ENCODE data around the gene MAPK8IP1.

Gene MAPK8IP1

GRCh38 chr11:45909594-45910475 is 24.4 kb downstream of the MAPK8IP1 start:
- ATAC-seq = no peak

- no peak for ATAC-seq
Observed at GRCh38 chr11:45910623-45911022, 25.2 kb downstream of the MAPK8IP1 start.

DNA sequence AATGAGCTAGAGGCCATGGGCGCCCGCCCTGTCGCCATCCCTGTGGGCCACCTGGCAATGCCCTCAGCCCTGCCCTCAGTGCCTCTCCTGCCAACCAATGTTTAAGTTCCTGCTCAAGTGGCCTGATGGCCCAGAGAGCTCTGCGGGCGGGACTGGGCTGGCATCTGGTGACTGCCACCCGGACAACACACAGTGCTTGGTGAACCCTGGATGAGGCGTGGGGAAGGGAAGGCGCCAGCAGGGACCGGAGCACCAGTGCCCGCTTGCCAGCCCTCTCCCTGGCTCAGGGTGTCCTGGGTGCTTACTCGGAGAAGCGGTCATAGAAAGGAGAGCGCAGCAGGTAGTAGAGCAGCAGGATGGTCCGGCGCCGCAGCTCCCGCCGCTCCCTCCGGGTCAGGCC is 28.1 kb downstream of the MAPK8IP1 start:
- ATAC-seq = no peak

GRCh38 chr11:45913942-45914635 is 28.6 kb downstream of the MAPK8IP1 start:
- no peak for ATAC-seq

- ATAC-seq = no peak
Observed at GRCh38 chr11:45915446-45915845, 30.0 kb downstream of the MAPK8IP1 start.

GRCh38 chr11:45917286-45917622 is 31.8 kb downstream of the MAPK8IP1 start:
- ATAC-seq = no peak

DNA sequence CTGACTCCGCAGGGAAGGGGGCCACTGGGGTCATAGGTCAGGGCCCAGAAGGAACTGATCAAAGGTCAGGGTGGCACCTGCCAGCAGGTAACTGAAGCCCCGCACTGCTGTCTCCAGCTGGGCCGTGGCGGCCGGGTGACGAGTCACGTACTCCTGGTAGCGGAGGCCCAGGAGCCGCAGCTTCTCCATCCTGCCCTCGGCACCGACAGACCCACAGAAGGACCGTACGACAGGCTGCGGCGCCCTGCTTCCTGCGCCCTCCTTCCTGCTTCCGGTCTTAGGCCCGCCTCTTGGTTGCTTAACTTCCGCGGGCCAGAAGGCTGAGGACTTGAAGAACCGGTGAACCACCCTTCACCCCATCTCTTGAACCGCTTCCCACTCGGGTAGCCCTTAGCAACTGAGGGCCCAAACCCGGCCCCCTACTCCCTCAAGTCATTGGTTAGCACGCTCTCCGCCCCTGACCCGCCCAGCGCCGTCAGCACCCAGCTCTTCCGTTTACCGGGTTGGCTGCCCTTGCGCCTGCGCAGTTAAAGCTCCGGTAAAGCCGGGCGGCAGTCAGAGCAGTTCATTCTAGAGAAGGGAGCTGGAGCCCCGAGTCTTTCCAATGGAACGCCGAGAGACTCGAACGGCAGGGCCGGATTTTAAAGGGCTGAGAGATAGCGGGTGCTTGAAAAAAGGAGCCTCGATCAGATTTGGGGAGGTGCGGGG is 32.3 kb downstream of the MAPK8IP1 start, which contains the start of gene PEX16:
TSS of gene PEX16 (minus strand) at position 255 of the 708 bp plus-strand sequence. CDS start at position 189, 66 bp downstream.
- ATAC-seq = peak; percentile 94 to 95

DNA sequence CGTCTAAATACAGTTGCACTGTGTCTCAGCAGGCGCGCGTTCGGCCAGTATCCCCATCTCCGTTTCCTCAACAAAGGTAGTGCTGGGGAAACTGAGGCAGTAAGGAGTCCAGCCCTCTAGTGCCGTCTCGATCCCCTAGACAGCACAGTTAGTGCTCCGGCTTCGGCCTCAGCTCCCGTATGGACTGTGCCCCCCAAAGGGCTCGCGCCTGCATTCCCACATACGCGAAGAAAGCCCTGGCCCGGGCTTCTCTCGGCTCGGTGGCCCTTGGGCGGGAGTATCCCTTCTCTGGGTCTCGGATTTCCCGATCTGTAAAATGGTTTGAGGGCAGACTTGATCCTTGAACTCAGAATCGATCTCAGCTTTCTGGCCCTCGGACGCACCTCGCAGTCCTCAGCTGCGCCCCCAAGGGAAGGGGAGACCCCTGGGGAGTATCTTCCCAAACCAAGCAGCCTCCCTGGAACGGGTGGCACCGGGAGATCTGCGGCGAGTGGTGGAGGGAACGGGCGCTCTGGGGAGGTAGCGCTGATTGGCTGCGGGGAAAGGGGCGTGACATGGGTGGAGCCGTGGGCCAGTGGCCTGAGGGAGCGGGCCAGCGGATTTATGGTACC is 33.0 kb downstream of the MAPK8IP1 start:
- ATAC-seq = peak; percentile 11 to 29

- ATAC-seq = no peak
Observed at GRCh38 chr11:45918962-45919675, 33.7 kb downstream of the MAPK8IP1 start.

DNA sequence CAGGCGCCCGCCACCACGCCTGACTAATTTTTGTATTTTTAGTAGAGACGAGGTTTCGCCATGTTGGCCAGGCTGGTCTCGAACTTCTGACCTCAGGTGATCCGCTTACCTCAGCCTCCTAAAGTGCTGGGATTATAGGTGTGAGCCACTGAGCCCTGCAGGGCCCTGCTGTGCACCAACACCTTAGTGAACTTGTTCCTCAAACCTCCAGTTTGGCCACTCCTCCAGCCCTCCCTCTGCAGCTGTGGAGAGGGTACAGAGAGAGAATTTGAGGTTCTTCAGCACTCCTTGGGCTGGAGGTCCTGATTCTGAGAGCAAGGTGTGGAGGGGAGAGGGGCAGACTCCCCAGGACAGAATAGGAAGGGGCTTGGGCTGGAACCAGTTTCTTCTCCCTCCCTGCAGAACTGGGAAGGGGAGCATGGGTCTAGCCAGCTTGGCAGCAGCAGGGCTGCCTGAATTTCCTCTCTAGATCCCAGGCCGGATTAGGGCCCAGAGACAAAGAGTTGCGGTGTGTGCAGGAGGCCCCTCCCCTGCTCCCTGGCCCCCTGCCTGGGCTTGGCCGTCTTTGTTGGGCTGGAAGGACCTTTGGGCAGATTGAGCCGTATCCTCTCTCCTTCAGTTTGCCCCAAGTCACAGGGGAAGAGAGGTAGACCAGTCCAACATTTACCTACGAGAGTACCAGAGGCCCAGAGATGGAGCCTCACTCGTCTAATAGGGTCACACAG is 34.5 kb downstream of the MAPK8IP1 start:
- ATAC-seq = no peak

DNA sequence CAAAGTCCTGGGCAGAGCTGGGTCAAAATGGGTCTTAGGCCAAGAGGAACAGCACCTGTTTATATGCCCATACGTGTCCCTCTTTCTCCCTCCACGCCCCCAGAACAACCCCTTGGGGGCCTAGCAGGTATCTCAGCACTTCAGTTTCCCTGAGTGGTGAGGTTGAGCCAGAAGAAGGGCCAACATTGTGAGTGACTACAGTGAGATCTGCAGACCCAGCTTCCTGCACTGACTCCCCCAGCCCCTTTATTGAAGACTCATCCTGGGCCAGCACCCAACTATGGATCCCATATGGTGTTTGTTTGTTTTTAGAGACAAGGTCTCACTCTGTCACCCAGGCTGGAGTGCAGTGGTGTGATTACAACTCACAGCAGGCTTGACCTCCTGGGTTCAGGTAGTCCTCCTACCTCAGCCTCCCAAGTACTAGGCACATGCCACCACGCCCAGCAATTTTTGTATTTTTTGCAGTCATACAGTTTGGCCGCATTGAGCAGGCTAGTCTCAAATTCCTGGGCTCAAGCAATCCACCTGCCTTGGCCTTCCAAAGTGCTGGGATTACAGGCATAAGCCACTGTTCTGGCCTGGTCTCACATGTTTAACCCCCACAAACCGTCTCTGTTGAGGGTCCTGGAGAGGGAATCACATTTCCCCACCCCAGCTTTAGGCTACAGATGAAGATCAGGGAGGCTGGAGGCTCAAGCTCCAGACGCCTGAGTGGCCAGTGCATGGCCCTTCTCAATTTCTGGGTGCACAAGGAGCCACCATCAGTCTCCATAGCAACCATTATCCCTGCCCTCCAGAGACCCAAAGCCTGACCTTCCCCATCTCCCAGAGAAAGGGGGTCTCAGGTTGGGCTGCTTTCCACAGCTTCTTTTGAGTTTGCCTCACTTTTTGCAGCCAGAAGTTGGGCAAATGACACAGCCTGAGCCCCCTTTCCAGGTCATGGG is 35.4 kb downstream of the MAPK8IP1 start:
- ATAC-seq = no peak

- no peak for ATAC-seq
Observed at GRCh38 chr11:45921561-45922424, 36.3 kb downstream of the MAPK8IP1 start.

GRCh38 chr11:45922425-45923082 is 37.1 kb downstream of the MAPK8IP1 start, which contains the start of gene LARGE2:
LARGE2 (plus strand) TSS chr11:45922656; CDS start chr11:45922883, 227 bp downstream.
- no peak for ATAC-seq

- ATAC-seq = no peak
Observed at GRCh38 chr11:45924036-45924915, 38.8 kb downstream of the MAPK8IP1 start.

DNA sequence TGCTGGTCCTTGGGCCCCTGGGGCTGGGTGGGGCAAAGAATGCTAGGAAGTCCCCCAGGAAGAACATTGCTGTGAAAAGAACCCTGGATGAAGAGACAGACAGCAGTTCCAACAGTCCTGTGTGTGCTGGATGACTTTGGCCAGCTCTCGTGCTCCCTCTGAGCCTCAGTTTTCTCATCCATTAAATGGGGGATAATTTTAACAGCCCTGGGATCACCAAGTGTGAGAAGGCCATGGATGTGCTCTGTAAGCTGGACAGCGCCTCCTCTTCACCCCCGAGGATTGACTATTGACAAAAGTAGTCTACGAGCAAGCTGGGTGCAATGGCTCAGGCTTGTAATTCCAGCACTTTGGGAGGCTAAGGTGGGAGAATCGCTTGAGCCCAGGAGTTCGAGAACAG is 39.5 kb downstream of the MAPK8IP1 start:
- no peak for ATAC-seq

DNA sequence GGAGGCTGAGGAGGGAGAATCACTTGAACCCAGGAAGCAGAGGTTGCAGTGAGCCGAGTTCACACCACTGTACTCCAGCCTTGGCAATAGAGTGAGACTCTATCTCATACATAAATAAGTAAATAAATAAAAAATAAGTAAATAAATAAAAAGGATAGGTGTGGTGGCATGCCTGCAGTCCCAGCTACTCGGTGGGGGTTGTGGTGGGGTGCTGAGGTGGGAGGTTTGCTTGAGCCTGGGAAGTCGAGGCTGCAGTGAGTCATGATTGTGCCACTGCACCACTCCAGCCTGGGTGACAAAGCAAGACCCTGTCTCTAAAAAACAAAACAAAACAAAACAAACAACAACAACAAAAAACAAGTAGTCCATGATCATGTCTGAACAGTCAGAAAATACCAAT is 40.1 kb downstream of the MAPK8IP1 start:
- ATAC-seq = no peak

DNA sequence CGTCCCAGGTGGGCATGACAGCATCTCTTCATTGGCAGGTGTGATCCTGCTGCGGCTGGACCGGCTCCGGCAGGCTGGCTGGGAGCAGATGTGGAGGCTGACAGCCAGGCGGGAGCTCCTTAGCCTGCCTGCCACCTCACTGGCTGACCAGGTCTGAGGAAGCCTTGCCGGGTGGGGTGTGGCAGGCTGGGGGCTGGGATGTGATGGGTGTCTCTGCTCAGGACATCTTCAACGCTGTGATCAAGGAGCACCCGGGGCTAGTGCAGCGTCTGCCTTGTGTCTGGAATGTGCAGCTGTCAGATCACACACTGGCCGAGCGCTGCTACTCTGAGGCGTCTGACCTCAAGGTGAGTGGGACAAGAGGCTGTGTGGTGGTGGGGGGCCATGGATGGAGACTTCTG is 40.5 kb downstream of the MAPK8IP1 start:
- ATAC-seq = no peak

Measured in activated CD4-positive, CD25-positive, alpha-beta regulatory T cell treated with anti-CD3 and anti-CD28 coated beads, Interleukin-2, amount 50 U/mL, for 24 hours (primary cell).